ENCODE data around the gene HIPK2.

The HIPK2 gene

DNA sequence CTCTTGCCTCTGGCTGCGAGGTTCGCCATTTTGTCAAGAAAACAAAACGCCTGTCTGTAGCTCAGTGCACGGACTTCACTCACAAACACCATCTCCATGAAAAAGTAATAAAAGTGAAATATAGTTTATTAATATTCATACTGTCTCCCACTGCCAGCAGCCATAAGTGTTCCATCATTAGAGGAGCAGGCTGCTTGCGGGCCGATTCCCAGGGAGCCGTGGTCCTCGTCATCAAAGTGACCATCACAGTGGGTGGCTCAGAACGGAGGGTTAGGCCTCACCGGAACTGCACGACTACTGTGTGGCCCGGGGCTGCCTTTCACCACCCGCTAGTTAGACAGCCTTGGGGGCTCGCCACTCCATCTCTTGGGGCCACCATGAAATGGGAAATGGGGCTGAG, 82.7 kb downstream of the HIPK2 start:
- DNase-seq (ENCODE audit: low read depth in 2 of 2): no peak

DNA sequence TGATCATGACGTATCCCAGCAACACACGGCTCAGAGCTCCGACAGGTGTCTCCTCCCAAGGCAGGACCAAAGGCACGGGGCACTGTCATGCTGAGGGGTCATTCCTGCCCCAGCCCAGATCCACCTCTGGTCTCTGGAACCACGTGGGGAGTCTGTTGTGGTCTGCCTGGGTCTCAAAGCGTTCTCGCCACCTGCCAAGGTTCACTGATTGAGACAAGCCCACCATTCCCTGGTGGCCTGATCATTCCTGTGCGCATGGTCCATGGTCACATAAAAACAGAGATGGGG, 83.5 kb downstream of the HIPK2 start:
- DNase-seq (ENCODE audit: low read depth in 2 of 2): no peak

DNA sequence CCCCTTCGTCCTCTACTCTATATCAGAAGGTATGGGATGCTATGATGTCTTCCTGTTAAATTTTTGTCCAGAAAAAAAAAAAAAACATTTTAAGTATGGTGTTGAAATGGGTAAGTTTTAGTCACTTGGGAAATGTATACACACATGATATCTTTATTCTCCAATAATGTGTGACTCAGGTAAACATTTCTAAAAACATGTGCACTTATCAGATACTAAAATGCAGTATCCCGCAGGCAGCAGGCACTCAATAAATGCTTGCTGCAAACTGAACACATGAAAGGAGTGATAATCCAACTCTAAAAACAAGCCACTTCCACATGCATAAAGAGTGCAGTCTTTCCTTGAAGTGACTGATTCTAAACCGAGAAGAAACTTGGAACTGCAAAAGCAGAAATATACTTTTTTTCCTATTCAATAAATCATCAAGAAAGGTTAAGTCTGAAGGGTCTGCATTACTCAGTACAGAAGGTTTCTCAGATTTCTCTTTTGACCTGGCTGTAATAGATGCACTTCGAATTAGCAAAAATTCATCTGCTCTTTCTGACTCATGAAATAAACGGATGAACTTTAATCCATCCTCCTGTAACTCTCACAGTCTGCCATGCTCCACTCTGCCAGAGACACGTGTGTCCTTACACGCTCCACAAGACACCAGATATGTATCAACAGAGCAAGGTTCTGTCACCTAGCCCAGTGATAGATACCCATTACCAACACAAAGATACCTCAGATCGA, 84.0 kb downstream of the HIPK2 start:
- no peak for DNase-seq (ENCODE audit: low read depth in 2 of 2)

DNA sequence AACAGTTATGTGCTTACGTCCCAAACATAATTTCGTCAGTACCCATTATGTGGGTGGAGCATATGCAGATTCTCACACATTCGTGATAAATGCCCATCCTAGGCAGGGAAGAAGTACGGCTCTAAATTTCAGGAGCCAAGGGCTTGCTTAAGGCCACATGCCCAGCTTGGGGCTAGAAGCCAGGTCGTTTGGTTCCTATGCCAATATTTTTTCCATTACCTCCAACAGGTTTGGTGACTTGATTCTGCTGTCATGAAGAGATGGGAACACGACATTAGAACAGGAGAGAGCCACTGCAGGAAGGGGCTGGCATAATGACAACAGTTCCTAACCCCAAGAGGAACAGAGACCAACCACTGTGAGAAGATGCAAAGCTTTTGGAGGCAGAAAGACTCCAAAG, 85.1 kb downstream of the HIPK2 start:
- no peak for DNase-seq (ENCODE audit: low read depth in 2 of 2)

DNA sequence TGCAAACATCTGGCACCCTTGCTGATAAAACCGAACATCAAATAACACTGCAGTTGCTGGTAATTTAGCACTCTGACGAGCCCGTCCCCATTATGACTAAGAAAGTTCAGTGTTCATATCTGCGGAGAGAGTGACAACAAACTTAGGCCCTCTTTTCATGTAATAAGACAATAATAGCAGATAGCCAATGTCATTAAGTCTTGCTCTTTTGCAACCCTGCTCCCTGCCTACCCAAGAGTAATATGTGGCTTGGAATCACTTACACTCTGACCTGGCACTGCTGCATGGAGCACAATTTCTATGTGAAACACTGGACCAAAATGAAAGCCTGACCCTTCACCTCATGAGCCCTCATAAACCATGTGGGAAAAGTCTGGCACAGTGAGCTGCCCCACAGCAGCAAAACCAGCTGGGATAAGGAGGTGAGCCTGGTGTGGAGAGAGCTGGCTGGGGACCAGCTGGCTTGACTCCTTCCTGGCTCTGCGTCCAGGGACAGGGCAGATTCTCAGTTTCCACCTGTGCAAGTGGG, 86.5 kb downstream of the HIPK2 start:
- DNase-seq (ENCODE audit: low read depth in 2 of 2): no peak

DNA sequence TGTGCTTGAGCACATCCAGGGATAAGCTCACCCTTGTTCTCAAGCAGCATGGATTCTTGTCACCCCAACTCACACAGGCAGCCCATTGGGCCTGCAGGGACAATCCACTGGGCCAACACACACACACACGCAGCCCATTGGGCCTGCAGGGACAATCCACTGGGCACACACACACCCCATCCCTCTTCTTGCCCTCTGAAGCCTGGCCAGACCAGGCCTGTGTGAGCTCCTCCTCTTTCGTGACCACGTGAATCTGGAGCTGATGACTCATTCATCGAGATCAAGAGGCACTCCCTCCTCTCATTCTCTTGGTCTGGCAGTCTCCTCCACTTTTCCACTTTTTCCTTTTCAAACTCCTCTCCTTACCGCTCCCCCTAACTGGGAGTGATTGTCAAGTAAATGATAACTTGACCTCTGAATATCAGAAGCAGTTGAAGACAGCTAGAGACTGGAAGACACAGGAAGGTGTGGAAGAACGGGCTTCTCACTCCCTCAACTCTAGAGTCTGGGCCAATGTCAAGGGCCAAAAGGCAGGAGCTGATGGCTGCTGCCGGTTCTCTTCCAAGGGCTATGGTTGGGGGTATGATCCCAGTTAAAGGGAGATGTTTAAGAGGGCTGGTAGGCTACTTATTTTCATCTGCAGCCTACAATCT, 89.7 kb downstream of the HIPK2 start:
- DNase-seq (ENCODE audit: low read depth in 2 of 2): no peak

DNA sequence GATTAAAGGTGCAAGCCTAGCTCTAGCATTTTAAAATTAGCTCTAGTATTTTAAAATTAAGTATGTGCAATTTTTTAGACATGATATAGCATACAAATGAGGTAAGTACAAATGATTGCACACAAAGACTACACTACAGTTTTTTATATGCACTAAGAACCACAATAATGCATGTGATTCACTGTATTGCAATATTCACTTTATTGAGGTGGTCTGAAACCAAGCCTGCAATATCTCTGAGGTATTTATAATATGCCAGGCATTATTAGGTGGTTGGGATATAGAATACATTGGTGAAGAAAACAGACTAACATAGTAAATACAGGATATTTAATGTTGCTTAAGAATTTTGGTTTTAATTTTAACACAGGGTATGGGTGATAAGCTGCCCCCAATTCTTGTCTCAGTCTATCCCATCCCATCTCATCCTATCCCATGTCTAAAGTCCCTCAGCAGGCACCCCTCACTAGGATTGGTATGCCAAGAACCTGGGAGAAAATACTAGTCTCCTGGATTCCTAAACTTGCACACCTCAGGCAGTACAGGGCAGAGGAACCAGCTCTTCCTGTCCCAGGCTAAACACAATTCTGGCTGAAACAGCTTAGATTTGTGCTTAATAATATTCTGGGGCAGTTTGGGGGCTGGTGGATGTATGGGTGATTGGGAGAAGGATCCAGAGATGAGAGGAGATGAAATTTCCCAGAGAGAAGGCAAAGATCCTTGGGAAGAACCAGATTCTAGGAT, 90.4 kb downstream of the HIPK2 start:
- no peak for DNase-seq (ENCODE audit: low read depth in 2 of 2)

DNA sequence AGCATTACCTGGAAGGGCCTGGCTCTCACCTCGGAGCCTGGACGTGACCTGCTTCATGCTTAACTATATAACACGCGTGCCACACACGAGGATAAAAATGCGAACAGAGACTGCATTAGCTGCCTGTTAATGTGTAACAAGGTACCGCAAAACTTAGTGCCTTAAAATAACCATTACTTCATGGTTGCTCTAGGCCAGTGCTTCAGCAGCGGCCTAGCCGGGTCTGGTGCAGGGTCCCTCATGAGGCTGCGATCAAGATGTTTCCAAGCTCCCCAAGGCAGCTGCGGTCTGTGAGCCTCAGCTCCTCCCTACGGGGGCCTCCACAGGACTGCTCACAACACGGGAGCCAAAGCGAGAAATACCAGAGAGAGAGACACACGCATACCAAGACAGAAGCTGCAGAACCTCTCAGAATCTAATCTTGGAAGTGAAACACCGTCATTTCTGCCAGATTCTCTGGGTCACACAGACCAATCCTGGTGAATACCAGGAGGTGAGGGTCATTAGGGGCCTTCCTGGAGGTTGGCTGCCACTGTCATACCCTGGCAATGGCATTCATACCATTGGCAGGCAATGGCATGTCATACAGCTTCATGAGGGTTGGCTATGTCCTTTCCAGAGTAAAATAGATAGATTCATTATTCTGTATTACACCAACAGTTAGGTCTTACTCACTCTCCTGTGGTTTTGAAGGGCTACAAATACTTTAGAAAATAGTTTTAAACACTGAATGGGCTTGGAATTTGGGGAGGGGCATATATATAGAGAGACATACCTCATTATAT, 94.5 kb downstream of the HIPK2 start:
- no peak for DNase-seq (ENCODE audit: low read depth in 2 of 2)

DNA sequence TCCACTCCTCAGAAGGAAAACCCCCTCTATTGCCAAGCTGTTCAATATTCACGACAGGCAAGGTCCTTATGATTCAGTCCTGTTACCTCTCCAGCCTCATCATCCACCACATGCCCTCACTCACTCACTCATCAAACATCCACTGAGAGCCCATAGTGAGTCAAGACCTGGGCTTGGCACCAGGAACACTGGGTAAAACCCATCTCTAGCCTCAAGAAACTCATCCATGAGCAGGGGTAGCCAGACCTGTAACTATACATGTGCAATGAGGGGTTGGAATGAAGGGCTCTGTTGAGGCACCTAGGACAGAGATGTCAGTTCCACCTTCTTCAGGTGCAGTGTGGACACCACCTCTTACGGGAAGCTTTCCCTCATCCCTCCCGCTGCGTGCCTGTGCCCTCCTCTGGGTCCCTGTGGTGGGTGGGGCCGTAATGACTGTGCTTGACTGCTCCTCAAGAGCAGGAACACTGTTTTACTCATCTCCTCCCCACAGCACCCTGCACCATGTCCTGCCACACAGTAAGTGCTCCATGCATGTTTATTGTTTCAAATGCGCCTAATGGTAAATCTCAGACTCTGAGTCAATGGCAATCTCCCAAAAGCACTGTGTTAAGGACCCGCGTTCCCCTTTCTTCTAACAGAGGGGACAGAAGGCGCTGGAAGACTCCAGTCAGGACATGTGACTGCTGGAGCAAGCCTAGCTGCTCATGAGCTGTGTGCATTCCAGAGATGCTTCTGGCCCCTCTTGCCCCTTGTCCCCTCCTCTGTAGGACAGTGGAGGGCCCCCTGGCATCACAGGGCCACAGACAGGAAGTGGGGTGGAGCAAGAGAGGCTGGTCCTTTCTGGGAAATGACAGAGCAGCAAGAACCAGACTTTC, 95.4 kb downstream of the HIPK2 start:
- no peak for DNase-seq (ENCODE audit: low read depth in 2 of 2)

DNA sequence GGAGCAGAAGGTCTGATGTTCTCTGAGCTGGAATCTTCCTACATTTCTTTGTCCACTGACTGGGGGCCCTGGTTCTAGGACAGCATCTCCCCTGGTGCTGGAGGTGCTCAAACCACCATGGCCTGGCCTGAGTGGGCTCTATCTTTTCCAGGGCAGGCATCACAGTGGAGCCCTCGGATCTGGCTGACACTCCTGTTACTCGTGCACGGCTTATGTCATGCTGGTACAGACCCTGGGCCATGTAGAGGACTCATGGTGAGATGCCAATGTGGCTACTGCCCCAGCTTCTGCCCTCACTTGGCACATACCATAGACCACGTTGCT, 96.0 kb downstream of the HIPK2 start:
- no peak for DNase-seq (ENCODE audit: low read depth in 2 of 2)

DNA sequence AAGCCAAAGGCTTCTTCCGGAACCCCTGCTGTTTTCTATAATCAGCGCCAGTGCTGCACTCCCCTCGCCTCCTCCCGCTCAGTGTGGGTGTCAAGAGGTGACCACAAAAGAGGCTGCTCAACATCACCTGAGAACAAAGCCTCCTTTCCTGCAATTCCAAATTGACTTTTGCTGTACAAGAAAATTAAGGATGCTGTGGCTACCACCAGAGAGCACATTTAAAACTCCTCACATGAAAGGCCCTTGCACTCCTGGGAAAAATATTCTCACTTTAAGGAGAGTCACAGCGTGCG, 96.4 kb downstream of the HIPK2 start:
- DNase-seq (ENCODE audit: low read depth in 2 of 2): no peak

DNA sequence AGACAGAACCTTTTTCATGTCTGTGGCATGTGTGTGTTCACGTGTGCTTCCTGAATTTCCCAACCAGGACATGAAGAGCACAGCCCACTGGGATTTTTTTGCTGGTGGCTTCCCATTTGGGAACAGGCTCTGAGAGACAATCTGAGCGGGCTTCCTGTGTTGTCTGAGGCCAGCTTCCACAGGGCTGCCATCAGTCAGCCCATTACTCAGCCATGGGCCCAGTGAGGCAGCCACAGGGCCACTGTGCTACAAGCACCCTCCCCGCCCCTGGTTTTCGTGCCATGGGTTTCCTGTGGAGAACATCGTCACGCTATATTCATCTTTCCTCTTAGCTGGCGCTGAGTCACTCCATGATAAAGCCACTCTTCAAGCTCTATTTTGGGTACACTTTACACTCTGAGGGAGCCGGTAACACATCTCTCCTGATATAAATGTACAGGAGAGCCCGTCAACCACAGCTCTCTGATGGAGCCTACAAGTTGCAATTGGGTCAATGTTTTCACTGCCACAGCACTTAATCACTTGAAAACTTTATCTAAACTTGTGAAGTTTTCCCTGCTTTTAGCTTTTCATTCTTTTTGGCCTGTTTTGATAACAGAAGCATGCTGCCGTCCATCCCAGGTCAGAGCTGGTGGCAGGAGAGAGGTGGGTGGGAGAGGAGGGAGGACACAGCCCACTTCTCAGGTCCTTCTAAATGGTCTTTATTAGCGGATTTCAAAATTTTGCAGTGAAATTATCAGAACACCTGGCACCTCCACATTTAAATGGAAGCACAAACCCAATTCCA, 96.9 kb downstream of the HIPK2 start:
- DNase-seq (ENCODE audit: low read depth in 2 of 2): peak; percentile 46 to 49

DNA sequence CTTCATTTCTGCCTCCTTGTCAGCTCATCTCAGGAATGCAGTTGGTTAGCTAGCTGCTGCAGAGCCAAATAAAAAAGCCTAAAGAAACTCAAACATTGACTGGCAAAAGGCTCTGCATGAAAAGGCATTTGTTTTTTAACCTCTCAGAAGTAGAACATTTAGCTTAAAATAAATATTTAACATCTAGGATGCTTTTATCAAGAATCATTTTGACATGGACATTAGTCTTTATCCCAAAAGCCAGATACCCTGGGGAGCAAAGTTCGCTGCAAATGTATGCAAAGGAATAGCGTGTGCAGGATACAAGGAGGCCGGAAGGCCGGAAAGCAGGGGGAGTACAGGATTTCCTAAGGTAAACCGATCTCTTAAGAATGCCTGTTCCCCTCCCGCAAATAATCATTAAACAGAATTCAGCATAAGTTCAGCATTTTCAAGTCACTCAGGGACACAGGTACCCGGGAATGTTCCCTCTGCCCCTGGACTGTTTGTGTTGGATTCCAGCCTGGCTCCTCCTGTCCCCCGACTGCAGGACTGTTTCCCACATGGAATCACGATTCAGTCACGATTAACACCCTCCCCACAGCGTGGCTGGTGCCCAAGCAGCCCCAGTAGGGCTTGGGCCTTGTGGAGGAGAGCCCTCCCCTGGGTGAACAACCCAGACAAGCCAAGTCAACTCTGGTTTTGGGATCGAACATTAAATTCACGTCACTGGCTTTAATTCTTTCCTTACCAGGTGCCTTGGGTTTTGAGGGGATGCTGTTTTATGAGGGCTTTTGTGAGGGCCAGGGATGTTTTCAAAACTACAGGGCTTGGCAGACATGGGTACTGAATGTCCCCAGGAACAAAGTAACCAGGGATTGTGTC, 97.8 kb downstream of the HIPK2 start:
- DNase-seq (ENCODE audit: low read depth in 2 of 2): no peak

DNA sequence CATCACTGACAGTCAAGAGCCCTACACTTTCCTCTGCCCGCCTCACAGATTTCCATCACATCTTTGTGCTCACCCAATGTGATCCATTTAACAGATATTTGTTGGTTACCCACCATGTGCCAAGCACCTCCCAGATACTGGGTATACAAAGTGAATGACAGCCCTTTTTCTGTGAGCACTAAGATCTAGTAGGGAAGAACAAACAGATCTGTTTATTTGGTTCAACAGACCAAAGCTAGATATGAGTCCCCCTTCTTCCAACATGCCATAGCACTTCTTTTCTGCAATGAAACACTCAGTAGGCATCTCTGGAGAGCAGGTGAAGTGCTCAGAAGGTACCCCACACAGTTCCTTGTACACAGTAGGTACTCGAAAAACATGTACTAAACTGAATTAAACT, 101.4 kb downstream of the HIPK2 start:
- DNase-seq (ENCODE audit: low read depth in 2 of 2): no peak

DNA sequence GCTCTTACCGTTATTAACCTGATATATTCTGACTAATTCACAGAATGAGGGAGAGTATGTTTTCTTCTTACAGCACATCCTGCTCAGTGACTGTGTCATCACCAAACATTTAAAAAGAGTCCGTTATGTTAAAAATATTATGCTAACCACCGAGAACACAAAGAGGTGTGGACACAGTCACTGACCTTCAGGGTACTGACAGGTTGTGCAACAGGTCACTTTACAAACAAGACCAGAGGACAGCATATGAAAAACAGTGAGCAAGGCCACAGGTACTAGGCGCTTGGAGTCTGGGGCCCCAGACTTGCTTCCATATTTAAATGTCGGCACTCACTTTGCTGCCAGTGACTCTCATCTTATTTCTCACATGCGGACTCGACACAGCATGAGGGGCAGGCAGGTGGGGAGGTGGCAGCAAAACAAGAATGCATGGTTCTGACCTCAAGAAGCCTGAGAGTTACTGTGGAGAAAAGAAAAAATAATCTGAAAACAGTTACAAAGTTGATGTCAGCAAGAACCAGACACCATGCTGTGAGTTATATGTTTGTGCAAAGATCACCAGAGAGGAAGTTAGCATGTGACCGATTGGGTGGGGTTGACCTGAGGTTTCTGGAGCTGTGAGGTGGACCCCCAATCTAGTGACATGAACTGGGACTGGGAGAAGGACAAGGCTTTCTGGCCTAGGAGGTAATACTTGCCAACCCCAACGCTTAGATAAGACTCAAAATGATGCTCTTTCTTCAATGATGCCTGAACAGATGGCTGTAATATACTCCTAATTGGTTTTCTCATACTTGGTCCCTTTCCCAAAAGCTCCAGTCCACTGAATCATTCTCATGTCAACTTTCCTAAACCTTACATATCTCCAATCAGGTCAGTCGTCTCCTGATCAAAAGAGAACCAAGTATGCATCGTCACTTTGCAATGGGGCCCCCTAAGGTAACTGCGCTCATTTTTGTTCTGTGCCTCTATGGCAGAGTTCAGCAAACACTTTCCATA, 102.4 kb downstream of the HIPK2 start:
- no peak for DNase-seq (ENCODE audit: low read depth in 2 of 2)

DNA sequence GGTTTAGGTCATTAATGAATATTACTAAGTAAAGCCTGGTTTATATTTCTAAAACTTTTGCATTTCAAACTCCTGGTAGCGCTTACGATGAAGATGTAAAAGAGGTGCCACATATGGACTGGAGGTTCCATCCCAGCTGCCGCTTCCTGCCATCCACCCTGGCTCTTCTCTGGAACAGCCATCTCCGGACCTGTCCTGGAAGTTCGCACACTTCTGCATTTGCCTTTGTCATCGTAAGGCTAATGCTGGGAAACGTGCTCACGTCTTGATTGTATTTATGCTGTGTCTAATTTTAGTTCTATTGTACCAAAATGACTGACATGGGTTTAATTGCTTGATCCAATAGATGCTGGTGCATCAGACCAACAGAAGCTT, 103.1 kb downstream of the HIPK2 start:
- no peak for DNase-seq (ENCODE audit: low read depth in 2 of 2)

DNA sequence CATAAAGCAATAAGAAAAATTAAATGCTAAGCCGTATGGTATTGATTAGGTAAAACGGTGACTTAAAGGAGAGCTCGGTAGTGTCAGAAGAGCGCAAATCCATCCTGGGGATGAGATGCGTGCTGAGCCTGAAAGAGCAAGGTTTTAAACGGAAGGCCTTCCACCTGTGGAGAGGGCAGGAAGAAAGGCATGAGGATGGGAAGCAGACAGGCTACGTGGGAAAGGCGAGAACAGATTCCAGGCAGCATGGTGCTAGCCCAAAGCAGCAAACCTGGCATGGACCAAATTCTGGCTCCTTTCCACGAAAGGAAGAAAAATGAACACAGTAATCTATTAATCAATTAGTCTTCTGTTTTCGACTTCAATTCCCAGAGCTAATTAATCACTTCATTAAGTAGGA, 103.5 kb downstream of the HIPK2 start:
- no peak for DNase-seq (ENCODE audit: low read depth in 2 of 2)

DNA sequence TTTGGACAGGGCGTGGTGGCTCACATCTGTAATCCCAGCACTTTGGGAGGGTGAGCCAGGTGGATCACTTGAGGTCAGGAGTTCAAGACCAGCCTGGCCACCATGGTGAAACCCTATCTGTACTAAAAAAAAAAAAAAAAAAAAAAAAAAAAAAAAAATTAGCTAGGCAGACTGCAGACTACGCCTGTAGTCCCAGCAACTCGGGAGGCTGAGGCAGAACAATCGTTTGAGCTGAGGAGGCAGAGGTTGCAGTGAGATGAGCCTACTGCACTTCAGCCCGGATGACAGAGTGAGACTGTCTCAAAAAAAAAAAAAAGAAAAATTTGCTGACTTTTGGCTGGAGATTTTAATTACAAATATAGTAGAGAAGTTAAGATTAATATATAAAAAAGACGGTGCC, 104.0 kb downstream of the HIPK2 start:
- DNase-seq (ENCODE audit: low read depth in 2 of 2): no peak

DNA sequence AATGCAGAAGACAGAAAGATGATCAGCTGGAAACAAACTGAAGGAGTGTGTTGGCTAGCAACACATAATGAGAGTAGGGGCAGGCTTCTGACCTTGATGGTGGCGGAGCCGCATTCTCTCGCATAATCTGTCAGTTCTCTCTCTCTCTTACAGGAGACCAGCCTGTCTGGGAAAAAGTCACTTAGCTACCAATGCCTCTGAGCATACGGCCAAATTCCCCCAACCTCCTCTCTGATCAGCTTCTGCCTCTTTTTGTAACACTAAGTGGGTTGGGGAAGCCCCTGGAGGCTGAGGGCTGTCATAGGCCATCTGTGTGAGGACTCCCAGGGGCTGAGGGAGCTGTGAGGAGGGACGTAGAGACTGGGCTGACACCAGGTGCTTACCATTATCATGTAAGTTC, 104.6 kb downstream of the HIPK2 start:
- no peak for DNase-seq (ENCODE audit: low read depth in 2 of 2)
